GM19324 (cell line): Measurements from ENCODE around the gene C1QB.
"Not testable (repeated sequence)": the region's sequence is repeated elsewhere in the genome, so short reads cannot be mapped to it uniquely, and the experiment has no call there.

Experiments used
- ATAC-seq: cut with Tn5 transposase; IDR thresholded peaks from one replicate; pipeline ENCODE4 v1.9.1; 2021; ENCODE audit warnings: mild to moderate bottlenecking, moderate library complexity; ENCODE audit not compliant: unreplicated experiment, low FRiP score

C1QB gene

GRCh38 chr1:22661880-22662279, 8.8 kb downstream of the C1QB start:
- no peak for ATAC-seq

- ATAC-seq: no peak
These were observed 9.3 kb downstream of the C1QB start for GRCh38 chr1:22662318-22662717.

- no peak for ATAC-seq
These were observed 10.0 kb downstream of the C1QB start for GRCh38 chr1:22662986-22663408.

DNA sequence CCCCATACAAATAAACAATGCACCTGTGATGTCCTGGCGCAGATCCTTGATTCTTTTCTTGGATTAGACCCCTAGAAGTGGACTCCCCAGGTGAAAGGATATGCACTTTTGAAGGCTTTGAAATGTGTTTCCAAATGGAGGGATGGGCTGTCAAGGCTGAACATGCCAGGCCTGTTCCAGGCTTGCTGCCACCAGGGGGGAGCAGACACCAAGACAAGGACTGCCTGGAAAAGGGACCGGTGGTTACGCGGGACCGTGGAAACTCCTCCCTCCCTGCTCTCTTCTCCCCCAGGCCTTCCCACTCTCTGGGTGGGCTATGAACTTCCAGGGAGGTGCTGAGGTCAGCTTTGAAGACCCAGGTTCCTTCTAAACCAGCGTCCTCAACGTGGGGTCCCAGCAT, 12.7 kb downstream of the C1QB start:
- ATAC-seq: no peak

DNA sequence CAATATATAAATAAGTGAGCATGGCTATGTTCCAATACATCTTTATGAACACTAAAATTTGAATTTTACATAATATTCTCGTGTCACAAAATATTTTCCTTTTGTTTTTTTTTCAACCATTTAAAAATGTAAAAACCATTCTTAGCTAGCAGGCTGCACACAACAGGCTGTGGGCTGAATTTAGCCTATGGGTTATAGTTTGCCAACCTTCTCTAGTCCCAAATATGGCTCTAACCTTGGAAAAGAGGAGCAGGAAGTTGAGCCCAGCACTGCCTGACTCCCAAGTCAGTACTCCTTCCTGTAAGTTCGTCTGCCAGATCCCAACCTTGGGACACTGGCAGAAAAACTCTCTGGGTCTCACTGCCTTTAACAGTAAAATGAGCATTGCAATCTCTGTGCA, 13.4 kb downstream of the C1QB start:
- ATAC-seq: no peak

DNA sequence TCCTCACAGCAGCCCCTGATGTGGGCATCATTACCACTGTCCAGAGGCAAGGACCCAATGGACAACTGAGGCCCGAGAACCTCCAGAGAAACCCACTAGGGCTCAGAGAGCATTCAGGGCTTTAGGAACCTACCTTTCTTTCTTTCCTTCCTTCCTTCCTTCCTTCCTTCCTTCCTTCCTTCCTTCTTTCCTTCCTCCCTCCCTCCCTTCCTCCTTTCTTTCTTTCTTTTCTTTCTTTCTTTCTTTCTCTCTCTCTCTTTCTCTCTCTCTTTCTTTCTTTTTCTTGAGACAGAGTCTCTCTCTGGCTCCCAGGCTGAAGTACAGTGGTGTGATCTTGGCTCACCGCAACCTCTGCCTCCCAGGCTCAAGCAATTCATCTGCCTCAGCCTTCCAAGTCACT, 15.8 kb downstream of the C1QB start:
- ATAC-seq: not testable (repeated sequence)

DNA sequence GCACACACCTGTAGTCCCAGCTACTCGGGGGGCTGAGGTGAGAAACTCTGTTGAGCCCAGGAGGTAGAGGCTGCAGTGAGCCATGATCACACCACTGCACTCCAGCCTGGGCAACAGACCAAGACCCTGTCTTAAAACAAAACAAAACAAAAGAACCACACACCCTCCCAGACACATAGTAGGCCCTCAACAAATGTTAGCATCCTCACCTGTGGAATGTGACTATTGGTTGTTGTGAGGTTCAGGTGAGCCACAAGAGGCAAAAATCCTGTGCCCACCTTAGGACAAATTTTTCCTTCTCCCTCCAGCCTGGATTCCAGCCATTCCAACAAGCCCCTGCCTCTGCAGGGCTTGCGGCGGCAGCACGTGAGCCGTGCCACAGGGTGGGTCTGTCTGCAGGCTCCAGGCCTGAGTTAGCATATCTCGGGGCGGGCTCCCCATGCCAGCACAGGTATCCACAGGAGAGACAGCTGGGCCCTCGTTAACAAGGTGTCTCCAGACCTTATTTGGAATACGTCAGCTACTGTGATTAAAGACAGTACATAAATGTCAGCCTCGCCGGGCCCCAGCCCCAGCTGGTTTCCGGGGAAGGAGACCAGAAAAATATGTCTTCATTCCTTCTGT, 17.4 kb downstream of the C1QB start:
- ATAC-seq: no peak

DNA sequence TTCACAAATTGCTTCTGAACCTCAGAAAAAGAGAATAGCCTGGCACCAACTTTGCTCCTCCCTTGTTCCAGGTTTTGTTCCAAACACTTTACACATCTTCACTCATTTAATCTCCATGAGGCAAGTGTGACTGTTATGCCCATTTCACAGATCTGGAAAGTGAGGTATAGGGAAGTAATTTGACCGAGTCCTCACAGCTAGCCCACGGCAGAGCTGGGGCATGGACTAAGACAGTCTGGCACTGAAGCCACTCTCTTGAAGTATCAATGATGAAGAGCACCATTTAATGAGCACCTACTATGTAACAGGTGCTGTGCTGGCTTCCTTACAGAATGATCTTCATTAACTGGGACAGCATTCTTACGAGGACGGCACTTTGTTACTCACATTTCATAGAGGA, 19.0 kb downstream of the C1QB start:
- ATAC-seq: no peak

DNA sequence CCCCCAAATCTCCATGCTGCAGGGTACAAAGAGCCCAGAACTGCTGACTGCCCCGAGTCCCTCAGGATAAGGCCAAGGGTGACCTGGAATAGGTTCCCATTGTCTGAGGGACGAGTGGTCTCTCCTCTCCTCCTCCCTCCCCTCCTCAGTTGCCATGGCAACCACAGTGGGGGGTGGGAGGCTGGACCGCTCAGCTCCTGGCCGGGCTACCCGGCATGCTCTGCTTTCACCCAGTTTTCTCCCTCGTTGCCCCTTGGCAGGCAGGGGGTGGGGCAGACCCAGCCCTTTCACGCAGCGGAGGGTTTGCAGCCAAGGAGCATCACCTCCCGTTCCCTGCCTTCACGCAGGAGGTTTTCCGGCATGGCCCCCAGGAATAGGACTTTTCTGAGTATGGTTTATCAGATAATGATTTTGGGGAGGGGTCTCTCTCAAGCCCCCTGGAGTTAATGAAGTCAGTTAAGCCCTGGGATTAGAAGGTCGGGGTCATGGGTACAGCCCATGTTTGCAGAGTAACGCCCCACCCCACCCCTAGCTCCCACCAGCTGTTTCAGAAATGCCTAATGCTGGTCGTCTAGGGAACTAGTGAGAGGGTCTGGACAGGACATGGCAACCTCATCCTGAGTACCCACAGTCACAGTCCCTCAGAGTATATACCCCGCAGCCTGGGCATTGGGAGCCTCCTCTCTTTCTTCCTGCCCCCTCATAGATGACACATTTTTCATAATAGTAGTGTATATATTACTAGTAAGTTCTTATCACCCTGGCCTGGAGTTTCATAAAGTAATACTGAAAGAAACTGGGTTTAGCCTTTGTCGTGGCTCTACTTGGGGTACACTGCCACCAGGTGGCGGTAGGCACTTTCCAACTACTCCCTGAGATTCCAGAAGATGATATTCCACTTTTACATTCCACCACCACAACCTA, 20.7 kb downstream of the C1QB start:
- no peak for ATAC-seq

GRCh38 chr1:22674410-22674749, 21.3 kb downstream of the C1QB start:
- no peak for ATAC-seq

DNA sequence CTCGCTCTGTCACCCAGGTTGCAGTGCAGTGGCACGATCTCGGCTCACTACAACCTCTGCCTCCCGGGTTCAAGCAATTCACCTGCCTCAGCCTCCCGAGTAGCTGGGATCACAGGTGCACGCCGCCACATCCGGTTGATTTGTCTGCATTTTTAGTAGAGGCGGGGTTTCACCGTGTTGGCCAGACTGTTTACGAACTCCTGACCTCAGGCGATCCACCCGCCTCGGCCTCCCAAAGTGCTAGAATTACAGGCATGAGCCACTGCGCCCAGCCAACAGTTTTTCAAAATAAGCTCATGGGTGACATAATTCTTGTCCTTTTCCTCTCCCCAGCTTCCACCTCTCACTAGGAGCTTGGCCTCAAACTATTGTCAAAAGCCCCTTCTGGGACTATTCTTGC, 23.1 kb downstream of the C1QB start:
- not testable (repeated sequence) for ATAC-seq

GRCh38 chr1:22676916-22677583, 24.0 kb downstream of the C1QB start:
- no peak for ATAC-seq

GRCh38 chr1:22677931-22678896, 25.2 kb downstream of the C1QB start:
- no peak for ATAC-seq

- no peak for ATAC-seq
These were observed 27.7 kb downstream of the C1QB start for GRCh38 chr1:22680726-22681125.

- ATAC-seq: no peak
These were observed 28.7 kb downstream of the C1QB start for GRCh38 chr1:22681556-22682276.

DNA sequence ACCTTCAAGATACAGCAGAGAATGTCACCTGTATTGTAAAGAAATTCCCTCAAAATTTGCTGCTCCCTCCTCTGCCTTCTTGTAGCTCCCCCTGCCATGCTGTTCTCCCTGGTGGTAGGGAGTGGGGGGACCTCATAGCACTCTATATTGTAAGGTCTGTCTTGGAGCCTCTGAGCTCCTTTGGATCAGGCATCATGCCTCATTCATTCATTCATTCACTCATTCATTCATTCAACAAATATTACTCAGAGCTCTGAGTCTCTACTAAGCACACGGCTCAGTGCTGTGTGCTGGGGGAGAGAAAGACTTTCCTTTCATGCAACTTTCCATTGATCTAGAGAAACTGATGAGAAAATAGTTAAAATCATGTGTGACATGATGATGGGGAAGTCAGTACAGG, 30.5 kb downstream of the C1QB start:
- ATAC-seq: no peak

- no peak for ATAC-seq
These were observed 32.6 kb downstream of the C1QB start for GRCh38 chr1:22685591-22686059.

DNA sequence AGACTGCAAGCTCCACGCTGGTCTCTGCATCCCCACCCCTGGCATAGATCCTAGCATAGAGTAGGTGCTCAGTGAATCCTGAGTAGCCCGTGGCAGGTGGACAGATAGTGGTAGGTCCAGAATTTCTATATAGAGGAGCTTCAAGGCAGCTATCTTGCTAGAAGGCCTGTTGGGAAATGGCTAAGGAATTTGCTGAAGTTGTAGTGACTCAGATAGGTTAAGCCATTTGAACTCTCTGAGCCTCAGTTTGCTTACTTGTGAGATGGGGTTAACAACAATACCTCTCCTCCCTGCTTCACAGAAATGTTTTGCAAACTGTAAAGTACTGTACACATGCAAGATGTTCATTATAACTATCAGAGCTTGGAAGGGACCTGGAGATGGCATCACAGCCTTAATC, 34.2 kb downstream of the C1QB start:
- ATAC-seq: no peak

DNA sequence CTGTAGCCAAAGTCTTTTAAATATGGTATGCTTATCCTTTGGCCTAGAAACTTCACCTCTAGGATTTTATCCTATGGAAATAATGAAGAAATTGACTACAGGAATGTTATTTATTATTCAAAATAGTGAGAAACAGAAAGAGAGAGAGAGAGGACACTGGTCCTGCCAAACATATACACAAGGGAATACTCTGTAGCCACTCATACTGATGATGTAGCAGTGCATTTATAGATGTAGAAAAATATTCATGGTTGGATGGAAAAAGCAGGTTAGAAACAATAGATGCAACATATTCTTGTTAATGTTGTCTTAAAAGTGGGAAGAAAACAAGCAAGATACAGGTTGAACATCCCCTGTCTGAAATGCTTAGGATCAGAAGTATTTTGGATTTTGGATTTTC, 35.4 kb downstream of the C1QB start:
- no peak for ATAC-seq

DNA sequence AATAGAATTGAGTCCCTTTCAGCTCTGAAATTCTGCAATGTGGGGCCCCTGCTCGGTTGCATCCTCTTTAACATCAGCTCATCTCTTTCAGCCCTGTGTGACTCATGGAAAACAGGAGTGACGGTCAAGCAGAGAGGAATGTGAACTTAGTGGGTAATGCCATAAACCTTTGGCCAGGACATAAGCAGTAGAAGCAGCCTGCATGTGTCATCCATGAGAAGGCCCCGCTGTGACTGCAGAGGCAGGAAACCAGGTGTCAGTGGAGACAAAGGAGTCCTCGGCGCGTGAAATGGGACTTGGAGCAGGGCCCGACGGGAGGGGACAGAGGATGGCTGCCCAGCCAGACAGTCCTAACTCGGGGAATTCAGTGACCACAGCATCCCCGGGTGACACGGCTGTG, 36.5 kb downstream of the C1QB start:
- no peak for ATAC-seq
